Ishikawa (cell line): ENCODE measurements around the gene L1CAM.

Source experiments
- CEBPB ChIP-seq: IDR thresholded peaks from 2 replicates; pipeline ENCODE4 v1.6.1; 2012
- CREB1 ChIP-seq: IDR thresholded peaks from 2 replicates; pipeline ENCODE4 v1.6.1; 2012; ENCODE audit warnings: low read depth
- EGR1 ChIP-seq: IDR thresholded peaks from 2 replicates; pipeline ENCODE4 v1.6.1; 2012
- EP300 ChIP-seq: IDR thresholded peaks from 2 replicates; pipeline ENCODE4 v1.6.1; 2012; ENCODE audit warnings: borderline replicate concordance
- FOXM1 ChIP-seq: IDR thresholded peaks from 2 replicates; pipeline ENCODE4 v1.6.1; 2012; ENCODE audit warnings: low read depth, borderline replicate concordance
- NFIC ChIP-seq: IDR thresholded peaks from 2 replicates; pipeline ENCODE4 v1.6.1; 2012
- RAD21 ChIP-seq: IDR thresholded peaks from 2 replicates; pipeline ENCODE4 v1.6.1; 2012; ENCODE audit warnings: low read depth
- REST ChIP-seq: IDR thresholded peaks from 2 replicates; pipeline ENCODE4 v1.6.1; 2012; ENCODE audit warnings: low read depth, mild to moderate bottlenecking
- TAF1 ChIP-seq: IDR thresholded peaks from 2 replicates; pipeline ENCODE4 v1.6.1; 2012; ENCODE audit warnings: low read depth, mild to moderate bottlenecking
- TCF12 ChIP-seq: IDR thresholded peaks from 2 replicates; pipeline ENCODE4 v1.6.1; 2012; ENCODE audit warnings: low read depth
- TEAD4 ChIP-seq: IDR thresholded peaks from 2 replicates; pipeline ENCODE4 v1.6.1; 2012
- USF1 ChIP-seq: IDR thresholded peaks from 2 replicates; pipeline ENCODE4 v1.6.1; 2012
- YY1 ChIP-seq: IDR thresholded peaks from 2 replicates; pipeline ENCODE4 v1.6.1; 2012; ENCODE audit warnings: low read depth
- ZBTB7A ChIP-seq: IDR thresholded peaks from 2 replicates; pipeline ENCODE4 v1.6.1; 2012; ENCODE audit warnings: low read depth
- TF ChIP-seq, protein P1 (sequence below): IDR thresholded peaks from 2 replicates; pipeline ENCODE4 v1.6.1; 2012

L1CAM gene

GRCh38 chrX:153812220-153812619, 73.8 kb downstream of the L1CAM start:
- TF ChIP-seq TEAD4 (no peak), ZBTB7A (no peak), EGR1 (no peak), RAD21 (no peak), NFIC (no peak), CEBPB (no peak), TAF1 (no peak), REST (no peak), EP300 (no peak), FOXM1 (no peak), YY1 (no peak), CREB1 (no peak), TCF12 (no peak), USF1 (no peak)
- TF ChIP-seq, protein P1, sequence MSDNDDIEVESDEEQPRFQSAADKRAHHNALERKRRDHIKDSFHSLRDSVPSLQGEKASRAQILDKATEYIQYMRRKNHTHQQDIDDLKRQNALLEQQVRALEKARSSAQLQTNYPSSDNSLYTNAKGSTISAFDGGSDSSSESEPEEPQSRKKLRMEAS: no peak
